Ovary (tissue), 3 donors: ENCODE measurements around the gene TRIO.

Experiments used
- EP300 ChIP-seq: sonication (generic); formaldehyde crosslinking; IDR thresholded peaks from one replicate; pipeline ENCODE4 v1.6.1; 2017; ENCODE audit warnings: antibody characterized with exemption
- POLR2A ChIP-seq: fragments of 450-650 bp; IDR thresholded peaks from one replicate; pipeline ENCODE4 v1.6.1; 2017; ENCODE audit warnings: antibody characterized with exemption, mild to moderate bottlenecking, moderate library complexity
- TF ChIP-seq, protein P1 (sequence below), 3 donors: fragments of 450-650 bp in 2 of 3; fragments of 200-600 bp in 1 of 3; IDR thresholded peaks; one replicate each; pipeline versions ENCODE4 v1.5.1 to v1.8.0; 2016 to 2022; ENCODE audit warnings: antibody characterized with exemption in 3 of 3, mild to moderate bottlenecking in 1 of 3
- donor health status: DM: no; HTN: no; CAD: no.

DNA sequence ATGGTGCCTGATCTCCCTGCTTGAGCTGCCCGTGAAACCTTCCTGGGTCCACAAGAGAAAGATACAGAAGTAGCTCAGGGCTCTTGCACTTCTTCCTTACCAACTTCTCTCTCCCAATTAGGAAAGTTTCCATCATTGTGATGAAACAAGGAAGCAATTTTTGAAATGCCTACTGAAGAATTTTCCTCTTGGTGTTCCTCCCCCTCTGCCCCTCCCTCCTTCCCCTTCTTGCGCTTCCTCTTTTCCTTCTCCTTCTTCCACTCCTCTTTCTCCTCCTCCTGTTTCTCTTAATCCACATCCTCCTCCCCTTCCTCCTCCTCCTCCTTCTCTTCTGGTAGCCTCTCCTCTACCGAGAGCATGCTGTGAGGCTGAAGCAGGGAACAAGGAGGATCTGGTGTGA is 402.2 kb downstream of the TRIO start:
- TF ChIP-seq, protein P1, sequence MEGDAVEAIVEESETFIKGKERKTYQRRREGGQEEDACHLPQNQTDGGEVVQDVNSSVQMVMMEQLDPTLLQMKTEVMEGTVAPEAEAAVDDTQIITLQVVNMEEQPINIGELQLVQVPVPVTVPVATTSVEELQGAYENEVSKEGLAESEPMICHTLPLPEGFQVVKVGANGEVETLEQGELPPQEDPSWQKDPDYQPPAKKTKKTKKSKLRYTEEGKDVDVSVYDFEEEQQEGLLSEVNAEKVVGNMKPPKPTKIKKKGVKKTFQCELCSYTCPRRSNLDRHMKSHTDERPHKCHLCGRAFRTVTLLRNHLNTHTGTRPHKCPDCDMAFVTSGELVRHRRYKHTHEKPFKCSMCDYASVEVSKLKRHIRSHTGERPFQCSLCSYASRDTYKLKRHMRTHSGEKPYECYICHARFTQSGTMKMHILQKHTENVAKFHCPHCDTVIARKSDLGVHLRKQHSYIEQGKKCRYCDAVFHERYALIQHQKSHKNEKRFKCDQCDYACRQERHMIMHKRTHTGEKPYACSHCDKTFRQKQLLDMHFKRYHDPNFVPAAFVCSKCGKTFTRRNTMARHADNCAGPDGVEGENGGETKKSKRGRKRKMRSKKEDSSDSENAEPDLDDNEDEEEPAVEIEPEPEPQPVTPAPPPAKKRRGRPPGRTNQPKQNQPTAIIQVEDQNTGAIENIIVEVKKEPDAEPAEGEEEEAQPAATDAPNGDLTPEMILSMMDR (IDR thresholded peaks at IDR 0.05): no peak
- TF ChIP-seq POLR2A: no peak
- TF ChIP-seq EP300: no peak
